WTC11 (cell line): ENCODE results near the gene FRMD4A.

ENCODE experiments used
- AR ChIP-seq: fragments of 250-450 bp; sonication (Bioruptor Pico); IDR thresholded peaks from 2 replicates; pipeline ENCODE4 v1.9.0; 2021; ENCODE audit warnings: mild to moderate bottlenecking
- CTCF ChIP-seq: fragments of 200-600 bp; IDR thresholded peaks from 2 replicates; pipeline ENCODE4 v1.8.0; 2022; ENCODE audit warnings: antibody characterized with exemption
- FOXP4 ChIP-seq: sonication (generic); formaldehyde crosslinking; IDR thresholded peaks from 2 replicates; pipeline ENCODE4 v1.8.0; 2022; ENCODE audit warnings: mild to moderate bottlenecking, missing genetic modification reagents
- NR1H2 ChIP-seq: sonication (generic); formaldehyde crosslinking; IDR thresholded peaks from 2 replicates; pipeline ENCODE4 v1.9.0; 2021; ENCODE audit warnings: mild to moderate bottlenecking, moderate library complexity, missing genetic modification reagents
- RELA ChIP-seq: sonication (generic); formaldehyde crosslinking; IDR thresholded peaks from 2 replicates; pipeline ENCODE4 v1.8.1; 2022; ENCODE audit warnings: missing genetic modification reagents, mild to moderate bottlenecking, borderline replicate concordance
- SP1 ChIP-seq: sonication (generic); formaldehyde crosslinking; conservative IDR thresholded peaks from 2 replicates; pipeline ENCODE4 v1.8.1; 2022; ENCODE audit warnings: missing genetic modification reagents
- STAT6 ChIP-seq: sonication (generic); formaldehyde crosslinking; conservative IDR thresholded peaks from 2 replicates; pipeline ENCODE4 v1.8.1; 2023; ENCODE audit warnings: mild to moderate bottlenecking, low read depth, missing genetic modification reagents, moderate library complexity
- TCF7 ChIP-seq: sonication (generic); formaldehyde crosslinking; IDR thresholded peaks from 2 replicates; pipeline ENCODE4 v1.8.0; 2022; ENCODE audit warnings: mild to moderate bottlenecking, low read depth, missing genetic modification reagents, moderate library complexity
- TEAD4 ChIP-seq: sonication (generic); formaldehyde crosslinking; IDR thresholded peaks from 2 replicates; pipeline ENCODE4 v1.8.0; 2022; ENCODE audit warnings: mild to moderate bottlenecking, missing genetic modification reagents
- ZNF416 ChIP-seq: fragments of 250-450 bp; sonication (Bioruptor Pico); IDR thresholded peaks from 2 replicates; pipeline ENCODE4 v1.9.0; 2021; ENCODE audit warnings: mild to moderate bottlenecking, inconsistent platforms

GRCh38 chr10:13657101-13657680 lies 673.5 kb downstream of the FRMD4A start:
- TF ChIP-seq RELA (CRISPR knock-in tag), result no peak
- no peak for TF ChIP-seq CTCF
- TF ChIP-seq STAT6 (CRISPR knock-in tag), result no peak
- no peak for TF ChIP-seq NR1H2
- TF ChIP-seq TEAD4 (CRISPR knock-in tag), result no peak
- no peak for TF ChIP-seq SP1 (CRISPR knock-in tag)
- no peak for TF ChIP-seq TCF7 (CRISPR knock-in tag)
- TF ChIP-seq ZNF416 (CRISPR knock-in tag), result no peak
- no peak for TF ChIP-seq FOXP4 (CRISPR knock-in tag)
- no peak for TF ChIP-seq AR (CRISPR knock-in tag)
